ENCODE results near the gene RSPH1. TPM values are rescaled to one million over a fixed set of nuclear protein-coding genes. Genes with fewer than 3 reads are reported as not detected.

RSPH1 gene
- polyA plus RNA-seq (ENCODE audit: insufficient read length in 4 of 4): 10 to 100 TPM; 10.5 to 15.5 (median 12.8) TPM

DNA sequence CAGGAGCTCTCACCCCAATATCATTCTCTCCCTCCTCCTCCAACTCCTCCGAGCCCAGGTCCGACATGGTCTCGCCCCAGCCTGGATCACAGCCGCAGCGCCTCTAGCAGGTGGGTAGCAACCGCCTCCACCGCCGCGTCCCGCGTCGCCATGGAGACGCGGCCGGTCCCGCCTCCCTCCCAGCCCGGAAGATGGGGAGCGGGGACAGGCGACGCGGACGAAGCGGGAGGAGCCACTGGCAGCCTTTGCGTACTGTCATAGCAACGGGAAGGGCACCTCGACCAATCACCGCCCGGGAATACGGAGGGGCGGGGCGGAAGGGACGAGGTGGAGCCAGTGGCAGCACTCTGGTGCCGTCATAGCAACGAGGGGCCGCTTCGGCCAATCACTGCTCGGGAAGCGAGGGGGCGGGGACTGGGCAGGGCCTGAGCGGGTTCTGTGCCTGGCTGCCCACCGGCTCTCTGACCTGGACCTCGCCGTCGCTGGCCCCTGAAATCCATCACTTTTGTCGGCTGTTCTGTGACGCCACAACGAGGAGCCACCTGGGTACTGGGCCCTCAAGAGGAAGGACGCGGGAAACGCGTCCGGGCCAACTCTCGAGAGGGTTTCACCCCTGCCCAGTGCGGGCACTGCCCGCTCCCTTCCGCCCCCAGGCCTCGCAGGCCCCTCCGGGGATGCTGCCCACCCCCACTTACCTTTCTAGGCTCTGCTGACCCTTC, at the start of gene RSPH1:
Gene RSPH1 (minus strand): TSS at position 105 of the 719 bp plus-strand sequence. CDS start 38 bp downstream, at position 67.
- peak; percentile 88 to 98 (median 95) for DNase-seq (ENCODE audit: low read depth in 4 of 4, low spot score in 2 of 4)

DNA sequence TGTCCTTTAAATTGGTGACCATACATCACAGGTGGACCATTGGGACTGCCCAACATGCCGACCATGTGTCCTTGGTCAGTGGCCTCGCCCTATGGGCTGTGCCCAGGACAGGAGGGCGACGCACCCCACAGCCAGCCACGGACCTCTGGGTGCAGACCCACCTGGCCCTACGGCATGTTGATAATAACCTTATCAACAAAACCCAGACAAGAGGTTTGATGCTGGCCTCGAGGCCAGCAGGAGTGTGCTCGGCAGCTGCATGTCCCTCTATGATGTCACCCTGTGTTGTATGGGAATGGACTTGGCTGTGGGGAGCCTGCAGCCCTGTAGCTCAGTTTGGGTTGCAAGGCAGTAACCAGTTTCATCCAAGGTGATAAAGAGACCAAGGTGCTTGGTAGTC, 49.7 kb upstream of the RSPH1 start:
- no peak for DNase-seq (ENCODE audit: low read depth in 4 of 4, low spot score in 2 of 4)

DNA sequence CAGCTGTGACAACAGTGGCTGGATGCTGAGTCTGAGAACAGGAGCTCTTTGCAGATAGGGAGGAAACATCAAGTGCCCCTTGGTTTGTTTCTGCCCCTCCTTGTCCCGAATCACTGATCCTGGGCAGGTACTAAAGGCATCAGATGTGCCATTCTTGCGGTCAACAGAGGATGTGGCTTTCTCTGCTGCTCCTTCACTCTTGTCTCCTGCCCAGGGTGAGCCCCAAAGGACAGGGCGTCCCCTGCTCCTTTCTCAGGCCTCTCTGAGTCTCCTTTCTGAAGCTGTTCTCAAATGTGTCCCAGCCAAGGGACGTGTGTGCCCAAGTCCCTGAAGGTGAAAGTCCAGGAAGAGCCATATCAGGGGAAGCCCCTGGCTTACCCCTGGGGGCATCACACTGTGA, 49.3 kb upstream of the RSPH1 start:
- no peak for DNase-seq (ENCODE audit: low read depth in 4 of 4, low spot score in 2 of 4)

DNA sequence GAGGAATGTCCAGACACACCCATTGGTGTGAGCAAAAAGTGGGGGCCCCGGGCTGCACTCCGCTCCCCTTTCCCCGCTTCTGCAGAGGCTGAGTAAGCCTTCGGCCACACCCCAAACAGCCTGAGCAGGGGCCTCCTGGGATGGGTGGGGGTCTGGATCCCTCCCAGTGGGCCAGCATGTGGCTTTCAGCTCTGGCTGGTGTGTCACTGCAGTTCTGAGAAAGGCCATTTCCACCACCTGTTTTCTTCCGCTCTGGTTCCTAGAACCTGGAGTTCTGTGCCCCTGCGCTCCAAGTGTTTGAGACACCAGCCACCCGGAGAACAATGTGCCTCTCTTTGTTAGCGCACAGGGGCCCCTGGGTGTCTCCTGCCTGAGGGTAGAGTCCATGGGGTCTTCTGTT, 48.5 kb upstream of the RSPH1 start:
- no peak for DNase-seq (ENCODE audit: low read depth in 4 of 4, low spot score in 2 of 4)

DNA sequence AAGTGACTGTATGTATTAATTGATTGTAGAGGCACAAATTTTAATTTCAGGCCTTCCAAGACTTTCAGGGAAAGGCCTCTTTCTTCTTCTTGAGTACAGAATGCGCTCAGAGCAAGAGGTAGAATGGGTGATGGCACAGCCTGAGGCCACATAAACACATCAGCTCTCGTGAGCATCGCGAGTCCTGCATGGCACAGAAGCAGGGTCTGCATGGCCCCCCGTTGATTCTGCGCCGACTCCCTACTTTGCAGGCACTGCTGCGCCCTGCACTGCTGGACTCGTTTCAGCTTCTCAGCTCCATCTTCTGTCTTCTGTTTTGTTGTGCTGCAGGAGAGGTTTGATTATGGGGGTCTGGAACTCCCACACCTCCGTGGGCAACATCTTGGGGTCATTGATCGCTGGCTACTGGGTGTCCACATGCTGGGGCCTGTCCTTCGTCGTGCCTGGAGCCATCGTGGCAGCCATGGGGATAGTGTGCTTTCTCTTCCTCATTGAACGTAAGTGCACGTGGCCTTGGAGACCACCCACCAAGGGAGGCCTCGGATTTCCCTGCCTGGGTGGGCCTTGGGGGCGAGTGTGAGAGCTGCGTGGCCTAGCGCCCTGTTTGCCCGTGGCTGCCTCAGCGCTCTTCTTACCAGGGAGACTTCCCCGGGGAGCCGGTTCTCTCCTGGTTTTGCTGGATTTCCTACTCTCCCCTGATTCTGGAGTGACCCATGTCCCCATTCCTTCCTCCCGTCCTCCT, 47.3 kb upstream of the RSPH1 start:
- no peak for DNase-seq (ENCODE audit: low read depth in 4 of 4, low spot score in 2 of 4)

DNA sequence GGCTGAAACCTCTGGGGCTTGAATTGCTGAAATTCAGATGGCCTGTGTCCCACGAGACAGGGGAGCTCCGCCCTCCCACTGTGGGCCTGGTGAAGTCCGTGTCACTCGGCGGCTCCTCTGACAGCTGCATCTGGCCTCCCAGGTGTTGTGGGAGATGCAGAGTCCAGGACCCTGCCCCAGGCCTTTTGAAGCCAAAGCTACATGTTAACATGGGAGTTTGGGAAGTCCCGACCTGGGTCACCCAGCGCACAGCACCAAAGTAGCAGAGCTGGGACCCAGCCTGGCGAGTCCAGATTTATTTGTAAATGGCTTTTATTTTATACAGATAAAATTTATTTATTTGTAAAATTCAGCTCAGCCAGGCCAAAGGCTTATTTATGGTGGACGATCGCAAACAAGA, 46.6 kb upstream of the RSPH1 start:
- DNase-seq (ENCODE audit: low read depth in 4 of 4, low spot score in 2 of 4): no peak

DNA sequence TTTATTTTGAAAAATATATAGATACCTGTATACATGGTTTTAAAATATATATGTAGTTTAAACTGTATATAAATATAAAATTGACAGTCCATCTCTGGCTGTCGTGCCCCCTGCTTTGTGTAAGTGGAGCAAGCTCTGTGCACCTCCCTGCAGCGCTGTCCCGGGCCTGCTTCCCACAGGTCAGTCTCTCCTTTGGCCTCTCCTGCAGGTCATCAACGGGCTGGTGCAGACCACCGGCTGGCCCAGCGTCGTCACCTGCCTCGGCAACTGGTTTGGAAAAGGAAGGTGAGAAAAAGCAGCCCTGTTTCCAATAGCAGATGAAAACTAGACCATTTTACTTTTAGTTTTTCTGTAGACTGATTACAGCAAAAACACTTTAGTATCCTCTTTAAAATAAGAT, 46.2 kb upstream of the RSPH1 start:
- no peak for DNase-seq (ENCODE audit: low read depth in 4 of 4, low spot score in 2 of 4)

DNA sequence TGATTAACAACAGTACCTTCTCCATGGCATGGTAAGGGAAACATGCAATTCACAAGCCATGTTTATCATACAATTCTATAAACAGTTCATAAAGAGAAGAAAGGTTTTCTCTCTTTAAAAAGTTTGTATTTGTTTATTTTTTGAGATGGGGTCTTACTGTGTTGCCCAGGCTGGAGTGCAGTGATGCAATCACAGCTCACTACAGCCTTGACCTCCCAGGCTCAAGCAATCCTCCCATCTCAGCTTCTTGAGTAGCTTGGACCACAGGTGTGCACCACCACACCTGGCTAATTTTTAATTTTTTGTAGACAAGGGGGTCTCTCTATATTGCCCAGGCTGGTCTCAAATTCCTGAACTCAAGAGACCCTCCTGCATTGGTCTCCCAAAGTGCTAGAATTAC, 45.6 kb upstream of the RSPH1 start:
- no peak for DNase-seq (ENCODE audit: low read depth in 4 of 4, low spot score in 2 of 4)

DNA sequence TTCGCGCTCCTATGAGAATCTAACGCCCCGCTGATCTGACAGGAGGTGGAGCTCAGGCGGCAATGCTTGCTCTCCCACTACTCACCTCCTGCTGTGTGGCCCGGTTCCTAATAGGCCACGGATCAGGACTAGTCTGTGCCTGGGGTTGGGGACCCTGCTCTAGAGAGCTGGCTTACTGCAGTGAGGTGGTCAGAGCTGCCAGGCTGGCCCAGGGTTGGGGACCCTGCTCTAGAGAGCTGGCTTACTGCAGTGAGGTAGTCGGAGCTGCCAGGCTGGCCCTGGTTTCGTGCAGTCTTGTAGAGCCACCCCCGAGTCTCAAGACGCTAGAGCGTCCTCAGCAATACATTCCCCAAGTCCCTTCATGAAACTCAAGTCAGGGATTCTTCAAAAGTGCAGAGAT, 45.1 kb upstream of the RSPH1 start:
- no peak for DNase-seq (ENCODE audit: low read depth in 4 of 4, low spot score in 2 of 4)

DNA sequence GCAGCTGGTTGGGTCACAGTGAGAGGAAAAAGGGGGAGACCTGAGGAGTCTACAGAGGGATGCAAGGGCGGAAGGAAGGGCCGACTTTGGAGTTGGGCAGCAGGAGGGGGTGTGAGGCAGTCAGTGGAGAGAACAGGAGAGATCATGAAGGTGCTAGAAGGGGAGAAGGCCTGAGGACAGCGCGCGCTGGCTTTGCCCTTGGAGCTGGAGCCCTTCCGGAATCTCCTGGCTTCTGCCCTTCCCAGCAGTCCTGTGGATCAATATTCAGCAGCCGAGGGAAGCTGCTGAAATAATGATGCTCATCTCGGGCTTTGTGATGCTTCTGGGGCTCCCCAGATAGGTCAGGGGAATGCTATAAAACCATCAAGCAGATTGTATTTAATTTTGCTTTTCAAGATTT, 44.4 kb upstream of the RSPH1 start:
- no peak for DNase-seq (ENCODE audit: low read depth in 4 of 4, low spot score in 2 of 4)

DNA sequence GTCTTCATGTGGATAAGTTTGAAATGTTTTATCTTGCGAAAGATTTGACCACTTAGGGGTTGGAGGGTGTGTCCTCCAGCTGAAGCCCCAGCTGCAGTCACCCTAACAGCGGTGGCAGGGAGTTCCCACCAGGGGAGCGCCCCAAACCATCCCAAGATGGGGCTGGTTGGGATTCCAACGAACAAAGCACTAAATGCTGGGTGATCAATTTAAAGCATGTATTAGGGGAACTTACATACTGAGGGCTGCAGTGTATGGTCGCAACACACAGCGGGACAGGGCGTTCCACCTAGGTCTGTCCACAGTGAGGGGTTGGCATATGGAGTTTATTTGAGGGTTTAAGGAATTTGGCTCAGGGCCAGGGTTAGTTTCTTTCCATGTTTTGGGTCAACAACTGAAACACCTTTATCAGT, 43.9 kb upstream of the RSPH1 start:
- DNase-seq (ENCODE audit: low read depth in 4 of 4, low spot score in 2 of 4): no peak

DNA sequence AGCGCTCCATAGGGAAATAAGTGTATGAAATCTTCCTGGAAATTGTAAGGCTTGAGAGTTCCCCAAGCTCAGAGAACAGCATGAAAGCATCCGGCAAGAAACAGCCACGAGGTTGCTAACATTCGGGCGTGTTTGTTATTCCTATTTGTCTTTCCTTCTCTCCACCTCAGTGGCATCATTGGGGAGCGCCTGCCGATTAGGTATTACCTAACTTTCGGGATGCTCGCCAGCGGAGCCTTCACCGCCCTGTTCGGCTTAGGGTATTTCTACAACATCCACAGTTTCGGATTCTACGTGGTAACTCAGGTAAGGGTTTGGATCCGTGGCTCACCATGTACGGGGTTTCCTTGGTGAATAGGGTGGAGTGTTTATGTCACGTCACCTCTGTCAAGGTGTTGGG, 43.3 kb upstream of the RSPH1 start:
- DNase-seq (ENCODE audit: low read depth in 4 of 4, low spot score in 2 of 4): no peak

DNA sequence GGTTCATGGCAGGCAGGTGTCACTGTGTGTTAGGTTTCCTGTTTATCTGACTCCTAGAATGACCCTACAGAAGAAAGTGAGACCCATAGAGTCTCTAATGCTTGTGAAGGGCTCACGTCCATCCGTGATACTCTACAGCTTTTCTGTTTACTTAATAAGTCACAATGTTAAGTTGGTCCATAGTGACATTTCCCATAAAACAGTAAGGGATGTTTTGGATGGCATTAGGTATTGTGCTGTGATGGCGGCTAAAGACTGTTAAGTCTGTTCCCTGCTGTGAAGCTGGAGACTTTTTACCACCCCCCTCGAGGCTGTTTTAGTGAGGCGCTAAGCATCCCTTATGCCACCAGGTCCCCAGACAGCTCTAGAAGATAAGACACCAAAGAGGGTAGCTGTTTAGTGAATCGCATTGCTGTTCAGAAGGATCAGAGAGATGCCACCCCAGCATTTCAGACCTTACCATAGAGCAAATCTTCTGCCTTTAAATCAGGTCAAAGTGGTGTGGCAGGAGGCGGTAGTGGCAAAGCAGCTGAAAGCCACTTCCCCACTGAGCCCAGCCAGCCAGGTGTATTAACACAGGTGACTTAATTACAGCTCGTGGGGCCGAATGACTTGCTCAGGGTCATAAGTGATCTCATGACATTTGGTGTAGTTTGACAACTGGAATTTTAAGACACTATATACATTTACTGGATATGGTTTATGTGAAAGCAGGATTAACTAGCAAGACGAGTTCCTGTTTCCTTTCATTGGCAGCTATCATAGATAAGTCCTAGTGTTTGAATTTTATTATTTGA, 42.7 kb upstream of the RSPH1 start:
- DNase-seq (ENCODE audit: low read depth in 4 of 4, low spot score in 2 of 4): no peak

DNA sequence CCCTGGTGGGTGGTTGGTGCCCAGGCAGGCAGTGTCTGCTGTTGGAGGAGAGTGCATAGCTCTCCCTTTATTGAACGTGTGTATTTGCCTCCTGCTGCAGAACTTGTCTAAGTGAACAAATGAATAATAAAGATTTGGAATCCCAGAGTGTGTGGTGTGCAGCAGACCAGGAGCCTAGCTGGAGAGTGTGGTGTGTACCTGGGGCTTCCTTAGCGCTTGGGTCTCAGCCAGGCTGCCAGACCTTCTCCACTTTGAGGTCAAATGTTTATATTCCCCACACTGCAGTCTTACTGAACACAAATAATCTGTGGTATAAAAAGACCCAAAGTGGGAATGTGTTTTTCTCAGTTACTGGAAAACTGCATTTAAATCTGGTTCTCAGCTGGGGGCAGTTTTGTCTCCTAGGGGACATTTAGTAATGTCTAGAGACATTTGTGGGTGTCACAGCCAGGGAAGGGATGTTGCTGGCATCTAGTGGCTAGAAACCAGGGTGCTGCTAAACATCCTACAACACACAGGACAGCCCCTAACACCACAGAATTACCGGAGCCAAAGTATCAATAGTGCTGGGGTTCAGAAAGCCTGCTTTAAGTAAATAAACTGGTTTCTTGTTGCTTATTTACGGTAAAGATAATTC, 41.2 kb upstream of the RSPH1 start:
- no peak for DNase-seq (ENCODE audit: low read depth in 4 of 4, low spot score in 2 of 4)

DNA sequence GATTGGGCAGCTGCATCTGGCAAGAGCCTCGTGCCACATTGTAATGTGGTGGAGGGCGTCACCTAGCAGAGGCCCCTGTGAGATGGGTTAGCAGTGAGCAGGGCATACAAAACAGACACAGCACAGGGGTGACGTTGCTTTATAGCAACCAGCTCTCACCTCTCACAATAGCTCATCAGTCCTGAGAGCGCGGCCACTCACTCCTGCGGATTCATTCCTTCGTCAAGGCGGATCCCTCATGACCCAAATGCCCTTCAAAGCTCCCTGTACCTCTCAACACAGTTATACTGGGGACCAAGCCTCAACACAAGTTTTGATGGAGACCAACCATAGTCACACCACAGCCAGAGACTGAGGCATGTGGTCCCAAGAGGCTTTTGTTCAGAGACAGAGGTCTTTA, 40.6 kb upstream of the RSPH1 start:
- no peak for DNase-seq (ENCODE audit: low read depth in 4 of 4, low spot score in 2 of 4)

DNA sequence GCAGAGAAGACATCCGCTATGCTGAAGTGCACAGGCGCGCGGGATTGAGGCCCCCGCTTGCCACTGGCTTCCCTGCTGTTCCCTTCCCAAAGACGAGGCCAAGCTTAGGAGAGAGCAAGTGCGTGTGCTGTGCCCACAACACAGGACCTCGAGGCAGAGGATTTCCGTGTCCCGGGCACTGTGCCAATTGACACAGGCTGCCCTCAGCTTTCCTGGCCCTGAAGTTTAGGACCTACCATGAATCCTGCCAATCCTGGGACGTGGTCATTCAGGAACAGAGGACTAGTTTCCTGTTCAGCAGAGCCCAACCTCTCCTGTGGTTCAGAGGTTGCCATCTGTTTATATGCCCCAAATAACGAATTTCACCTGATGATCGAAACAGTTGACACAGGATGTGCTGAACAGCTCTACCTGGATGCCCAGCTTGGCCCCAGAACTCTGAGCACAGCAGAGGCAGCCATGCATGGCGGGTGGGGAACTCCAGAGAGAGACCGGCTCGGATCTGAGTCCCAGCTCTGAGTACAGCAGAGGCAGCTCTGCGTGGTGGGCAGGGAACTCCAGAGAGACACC, 39.7 kb upstream of the RSPH1 start:
- no peak for DNase-seq (ENCODE audit: low read depth in 4 of 4, low spot score in 2 of 4)

DNA sequence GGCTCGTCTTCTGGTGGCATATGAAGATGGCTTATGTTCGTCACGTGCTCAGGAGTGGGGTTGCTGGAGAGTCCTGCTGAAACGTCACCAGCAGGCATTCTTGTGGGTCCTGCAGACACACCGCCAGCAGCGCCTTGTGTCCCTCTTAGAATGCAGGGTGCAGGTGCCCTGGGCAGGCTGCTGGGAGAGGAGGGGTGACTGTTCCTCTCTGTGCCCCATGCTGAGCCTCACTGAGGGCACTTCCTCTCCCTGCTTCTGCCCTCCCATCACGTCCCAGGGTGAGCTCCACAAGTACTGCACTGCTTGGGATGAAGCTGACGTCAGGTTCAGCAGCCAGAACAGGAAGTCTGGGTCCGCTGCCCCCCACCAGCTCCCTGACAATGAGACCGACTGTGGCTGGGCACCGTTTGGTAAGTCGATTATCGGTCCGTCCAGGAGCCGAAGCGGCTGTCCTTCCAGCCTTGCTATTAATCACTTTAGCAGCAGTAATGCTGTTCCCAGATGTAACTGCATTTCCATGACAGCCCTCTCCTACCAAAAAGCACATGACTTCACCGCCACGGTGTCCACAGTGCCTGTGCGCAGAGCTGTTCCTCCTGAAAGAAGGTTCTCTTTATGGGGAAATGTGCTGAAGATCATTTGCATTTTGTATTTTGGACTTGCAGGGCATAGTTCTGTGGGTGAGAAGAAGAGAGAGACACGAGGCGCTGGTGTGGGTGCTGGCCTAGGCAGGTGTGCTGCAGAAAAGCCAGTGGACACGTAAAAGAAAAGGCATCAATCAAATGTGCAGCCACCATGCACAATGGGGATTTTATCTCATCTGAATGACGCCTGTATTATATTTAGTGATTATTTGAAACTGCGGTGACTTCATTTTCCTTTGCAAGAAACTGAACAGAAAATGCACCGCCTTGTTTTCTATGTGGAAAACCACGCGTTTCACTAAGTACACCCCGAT, 38.7 kb upstream of the RSPH1 start:
- DNase-seq (ENCODE audit: low read depth in 4 of 4, low spot score in 2 of 4): no peak

DNA sequence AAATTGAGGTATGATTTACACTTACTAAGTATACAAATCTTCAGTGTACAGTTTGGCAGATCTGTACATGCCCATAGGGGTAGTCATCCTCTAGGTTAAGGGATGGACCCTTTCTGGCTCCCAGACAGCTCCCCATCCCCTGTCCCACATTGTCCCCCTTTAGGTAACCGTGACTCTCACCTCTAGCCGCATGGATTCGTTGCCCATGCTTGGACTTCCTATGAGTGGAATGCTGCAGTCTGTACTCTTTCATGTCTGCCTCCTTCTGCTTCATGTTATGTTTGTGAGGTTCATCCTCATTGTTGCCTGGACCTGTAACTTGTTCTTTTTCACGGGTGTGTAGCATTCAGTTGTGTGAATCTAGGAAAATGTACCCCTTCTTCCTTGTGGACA, 37.9 kb upstream of the RSPH1 start:
- no peak for DNase-seq (ENCODE audit: low read depth in 4 of 4, low spot score in 2 of 4)

DNA sequence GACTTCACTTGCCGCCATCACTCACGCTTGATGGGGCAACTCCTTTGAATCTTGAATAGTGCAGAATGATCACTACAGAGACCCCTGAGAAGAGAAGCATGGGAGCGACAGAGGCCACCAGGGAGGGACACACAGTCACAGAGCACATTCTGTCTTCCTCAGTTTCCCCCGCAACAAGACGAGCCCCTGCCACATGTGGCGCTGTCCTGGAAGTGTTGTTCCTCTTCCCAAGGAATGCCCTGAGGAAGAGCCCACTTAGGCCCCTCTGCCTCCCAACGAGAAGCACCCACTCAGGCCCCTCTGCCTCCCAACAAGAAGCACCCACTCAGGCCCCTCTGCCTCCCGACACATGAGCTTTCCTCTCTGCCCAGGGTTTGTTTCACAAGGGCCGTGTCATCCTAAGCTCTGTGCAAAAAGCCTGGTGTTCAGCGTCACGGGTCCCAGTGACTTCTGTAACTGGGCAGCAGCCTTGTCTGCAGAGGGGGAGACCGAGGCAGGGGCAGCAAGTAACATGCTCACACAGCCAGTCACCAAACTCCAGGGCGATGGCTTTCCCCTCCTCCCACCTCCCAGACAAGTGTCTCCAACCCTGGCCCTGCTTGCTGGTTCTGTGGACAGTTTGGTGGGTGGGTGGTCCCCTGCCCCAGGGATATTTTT, 37.4 kb upstream of the RSPH1 start:
- DNase-seq (ENCODE audit: low read depth in 4 of 4, low spot score in 2 of 4): no peak
